ENCODE data around the gene GPR107. TPM values are rescaled to one million over a fixed set of nuclear protein-coding genes. Genes with fewer than 3 reads are reported as not detected.
"Not testable (repeated sequence)": the region's sequence is repeated elsewhere in the genome, so short reads cannot be mapped to it uniquely, and the experiment has no call there.

GPR107 gene
- total RNA-seq, 4 donors from 2014 or later, result 24.2 to 38.4 (median 30.4) TPM

DNA sequence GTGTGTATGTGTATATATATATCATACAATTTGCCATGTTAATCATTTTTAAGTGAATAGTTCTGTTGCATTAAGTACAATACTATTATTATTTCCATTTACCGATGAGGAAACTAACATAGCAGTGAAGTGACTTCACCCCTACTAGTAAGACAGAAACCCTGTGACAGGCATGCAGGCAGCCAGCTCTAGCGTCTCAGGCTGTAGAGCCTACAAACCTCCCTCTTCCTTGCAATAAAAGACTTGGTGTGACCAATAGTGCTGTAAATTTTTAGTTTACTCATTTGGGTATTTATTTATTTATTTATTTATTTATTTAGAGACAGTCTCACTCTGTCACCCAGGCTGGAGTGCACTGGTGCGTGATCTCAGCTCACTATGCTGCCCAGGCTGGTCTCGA is 35.4 kb upstream of the GPR107 start:
- ATAC-seq, result no peak
- WGBS, 2 donors (ENCODE audit: low coverage in 1 of 2), result 24 to 73% methylated on average over 2 to 4 of the region's 4 CpGs
- TF ChIP-seq EP300 (IDR thresholded peaks at IDR 0.05) (no peak), POLR2A (IDR thresholded peaks at IDR 0.05) (no peak), POLR2AphosphoS5 (IDR thresholded peaks at IDR 0.05) (no peak)
- TF ChIP-seq, protein P1, sequence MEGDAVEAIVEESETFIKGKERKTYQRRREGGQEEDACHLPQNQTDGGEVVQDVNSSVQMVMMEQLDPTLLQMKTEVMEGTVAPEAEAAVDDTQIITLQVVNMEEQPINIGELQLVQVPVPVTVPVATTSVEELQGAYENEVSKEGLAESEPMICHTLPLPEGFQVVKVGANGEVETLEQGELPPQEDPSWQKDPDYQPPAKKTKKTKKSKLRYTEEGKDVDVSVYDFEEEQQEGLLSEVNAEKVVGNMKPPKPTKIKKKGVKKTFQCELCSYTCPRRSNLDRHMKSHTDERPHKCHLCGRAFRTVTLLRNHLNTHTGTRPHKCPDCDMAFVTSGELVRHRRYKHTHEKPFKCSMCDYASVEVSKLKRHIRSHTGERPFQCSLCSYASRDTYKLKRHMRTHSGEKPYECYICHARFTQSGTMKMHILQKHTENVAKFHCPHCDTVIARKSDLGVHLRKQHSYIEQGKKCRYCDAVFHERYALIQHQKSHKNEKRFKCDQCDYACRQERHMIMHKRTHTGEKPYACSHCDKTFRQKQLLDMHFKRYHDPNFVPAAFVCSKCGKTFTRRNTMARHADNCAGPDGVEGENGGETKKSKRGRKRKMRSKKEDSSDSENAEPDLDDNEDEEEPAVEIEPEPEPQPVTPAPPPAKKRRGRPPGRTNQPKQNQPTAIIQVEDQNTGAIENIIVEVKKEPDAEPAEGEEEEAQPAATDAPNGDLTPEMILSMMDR (IDR thresholded peaks at IDR 0.05), result no peak

DNA sequence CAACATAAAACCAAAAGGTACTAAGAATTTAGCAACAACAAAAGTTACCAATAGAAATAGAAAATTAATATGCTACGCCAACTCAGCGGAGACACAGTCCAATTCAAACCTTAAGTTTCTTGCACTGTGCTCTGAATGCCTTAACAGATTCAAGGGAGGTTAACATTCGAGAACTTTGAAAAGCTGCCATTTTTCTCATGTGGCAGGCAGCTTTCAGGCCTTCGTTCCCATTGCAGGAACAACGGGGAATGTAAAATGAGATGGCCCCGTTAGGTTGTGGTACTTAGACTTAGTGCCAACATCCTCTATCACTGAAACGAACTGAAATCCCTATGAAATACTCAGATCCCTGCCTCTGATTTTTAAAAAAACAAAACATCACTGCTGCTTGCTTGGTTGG is 33.1 kb upstream of the GPR107 start:
- H3K27me3 ChIP-seq, result no peaks in the 10 kb centered on the region
- no peak overlapping the region for H3K4me3 ChIP-seq
- no peaks in the 10 kb centered on the region for H3K9me3 ChIP-seq
- ATAC-seq, result no peak
- H3K36me3 ChIP-seq, result no peaks in the 10 kb centered on the region
- 13 to 30% methylated on average over 7 of the region's 7 CpGs for WGBS, 2 donors (ENCODE audit: low coverage in 1 of 2)
- peaks cover 17 to 95% (median 20%) of the 10 kb centered on the region in 3 donors for H3K4me1 ChIP-seq
- peak overlapping the region; percentile 75 to 99 (median 97) for H3K27ac ChIP-seq
- TF ChIP-seq, protein P1 (IDR thresholded peaks at IDR 0.05), result no peak
- TF ChIP-seq POLR2AphosphoS5 (IDR thresholded peaks at IDR 0.05) (no peak), POLR2A (IDR thresholded peaks at IDR 0.05) (no peak), EP300 (IDR thresholded peaks at IDR 0.05) (no peak)

More for the DNA sequence above, 35.4 kb upstream of the GPR107 start:
- no peak overlapping the region for H3K4me3 ChIP-seq
- no peaks in the 10 kb centered on the region for H3K27me3 ChIP-seq
- H3K27ac ChIP-seq, result peak overlapping the region; percentile 70 to 99 (median 88)
- H3K4me1 ChIP-seq, result peaks cover 7 to 85% (median 12%) of the 10 kb centered on the region in 3 donors
- H3K9me3 ChIP-seq, result no peaks in the 10 kb centered on the region
- no peaks in the 10 kb centered on the region for H3K36me3 ChIP-seq

DNA sequence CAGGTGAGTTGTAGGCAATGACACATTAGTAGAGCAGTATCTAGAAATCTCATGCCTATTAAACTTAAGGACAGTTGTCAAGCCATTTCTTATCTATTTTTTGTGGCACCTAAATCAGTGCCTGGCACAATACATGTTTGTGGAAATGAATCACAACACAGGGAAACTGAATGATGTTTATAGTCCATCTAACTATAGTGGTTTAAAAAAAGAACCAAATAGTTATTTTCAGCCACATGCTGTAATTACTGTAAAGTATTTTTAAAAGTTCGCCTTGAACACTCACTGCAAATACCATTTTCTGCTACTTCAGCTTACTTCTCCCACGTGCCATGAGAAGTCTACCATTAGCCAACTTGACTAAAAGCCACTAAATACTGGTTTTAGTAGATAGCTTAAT is 32.6 kb upstream of the GPR107 start:
- no peak for ATAC-seq
- Histone ChIP-seq H3K27ac (peak overlapping the region; percentile 75 to 99 (median 97)), H3K36me3 (no peaks in the 10 kb centered on the region), H3K9me3 (no peaks in the 10 kb centered on the region), H3K4me3 (no peak overlapping the region), H3K27me3 (no peaks in the 10 kb centered on the region), H3K4me1 (peaks cover 17 to 99% (median 20%) of the 10 kb centered on the region in 3 donors)
- TF ChIP-seq EP300 (IDR thresholded peaks at IDR 0.05) (no peak), POLR2AphosphoS5 (IDR thresholded peaks at IDR 0.05) (peak; percentile 11), POLR2A (IDR thresholded peaks at IDR 0.05) (no peak)
- TF ChIP-seq, protein P1 (IDR thresholded peaks at IDR 0.05), result no peak
- WGBS, 2 donors (ENCODE audit: low coverage in 1 of 2), result 17 to 31% methylated on average over 2 of the region's 2 CpGs

DNA sequence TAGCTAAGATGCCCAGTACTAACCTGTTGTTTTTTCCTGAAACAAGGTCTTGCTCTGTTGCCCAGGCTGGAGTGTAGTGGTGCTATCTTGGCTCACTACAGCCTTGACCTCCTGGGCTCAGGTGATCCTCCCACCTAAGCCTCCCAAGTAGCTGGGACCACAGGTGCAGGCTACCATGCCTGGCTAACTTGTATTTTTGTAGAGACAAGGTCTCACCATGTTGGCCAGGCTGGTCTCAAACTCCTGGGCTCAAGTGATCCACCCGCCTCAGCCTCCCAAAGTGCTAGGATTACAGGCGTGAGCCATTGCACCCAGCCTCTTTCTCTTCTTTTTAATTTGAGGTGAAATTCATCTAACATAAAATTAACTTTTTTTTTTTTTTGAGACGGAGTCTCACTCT is 31.9 kb upstream of the GPR107 start:
- H3K27me3 ChIP-seq, H3K4me3 ChIP-seq, H3K9me3 ChIP-seq, H3K36me3 ChIP-seq, ATAC-seq: not testable (repeated sequence)
- 93 to 95% methylated on average over 3 of the region's 3 CpGs for WGBS, 2 donors (ENCODE audit: low coverage in 1 of 2)
- peaks cover 17 to 99% (median 20%) of the 10 kb centered on the region in 3 donors for H3K4me1 ChIP-seq
- peak overlapping the region; percentile 75 to 99 (median 97) for H3K27ac ChIP-seq

DNA sequence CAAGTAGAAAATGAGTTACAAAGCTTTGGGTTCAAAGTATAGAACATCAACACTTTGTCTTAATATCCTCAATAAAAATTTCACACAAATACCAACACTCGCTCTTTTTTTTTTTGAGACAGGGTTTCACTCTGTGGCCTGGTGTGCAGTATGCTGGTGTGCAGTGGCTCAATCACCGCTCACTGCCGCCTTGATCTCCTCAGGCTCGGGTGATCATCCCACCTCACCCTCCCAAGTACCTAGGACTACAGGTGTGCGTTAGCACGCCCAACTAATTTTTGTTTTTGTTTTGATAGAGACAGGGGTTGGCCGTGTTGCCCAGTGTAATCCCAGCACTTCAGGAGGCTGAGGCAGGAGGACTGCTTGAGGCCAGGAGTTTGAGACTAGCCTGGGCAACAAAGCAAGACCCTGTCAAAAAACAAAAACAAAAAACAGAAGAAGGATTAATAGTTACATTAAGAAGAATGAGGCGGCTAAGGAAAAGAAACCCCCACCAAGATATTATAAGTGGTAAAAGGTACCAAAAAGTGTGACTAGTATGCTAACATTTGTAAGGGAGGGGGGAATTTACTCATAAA is 31.1 kb upstream of the GPR107 start:
- Histone ChIP-seq H3K4me1 (peaks cover 17 to 99% (median 20%) of the 10 kb centered on the region in 3 donors), H3K4me3 (peak overlapping the region in 1 of 2 donors; percentile 15), H3K36me3 (no peaks in the 10 kb centered on the region), H3K27ac (peak overlapping the region; percentile 75 to 99 (median 97)), H3K9me3 (no peaks in the 10 kb centered on the region), H3K27me3 (no peaks in the 10 kb centered on the region)
- WGBS, 2 donors (ENCODE audit: low coverage in 1 of 2), result 75 to 76% methylated on average over 7 to 8 of the region's 8 CpGs
- ATAC-seq, result no peak
- no peak for TF ChIP-seq EP300 (IDR thresholded peaks at IDR 0.05)
- TF ChIP-seq POLR2AphosphoS5 (IDR thresholded peaks at IDR 0.05), result no peak
- no peak for TF ChIP-seq POLR2A (IDR thresholded peaks at IDR 0.05)
- TF ChIP-seq, protein P1 (IDR thresholded peaks at IDR 0.05), result no peak
